ENCODE measurements around the gene TMTC2. TPM values are rescaled to one million over a fixed set of nuclear protein-coding genes. Genes with fewer than 3 reads are reported as not detected.

TMTC2 gene
- total RNA-seq, 6 experiments from 2014 or later = 0.75 to 3.2 (median 1.1) TPM

GRCh38 chr12:82848845-82849244 is 162.1 kb downstream of the TMTC2 start:
- Mint-ChIP-seq H3K9me3 (peaks cover 31% of the 10 kb centered on the region), H3K4me1 (ENCODE audit: low read depth) (no peaks in the 10 kb centered on the region), H3K4me3 (no peak overlapping the region), H3K27me3 (ENCODE audit: insufficient read depth) (no peaks in the 10 kb centered on the region), H3K36me3 (ENCODE audit: low read depth) (0 out of 2 replicates have a peak, but pooled peaks cover 5% of the 10 kb centered on the region), H3K27ac (no peak overlapping the region)
- no peak for TF ChIP-seq CTCF (IDR thresholded peaks at IDR 0.05)
- no peak for DNase-seq

- peaks cover 23% of the 10 kb centered on the region for H3K9me3 Mint-ChIP-seq
- no peaks in the 10 kb centered on the region for H3K27me3 Mint-ChIP-seq (ENCODE audit: insufficient read depth)
- H3K27ac Mint-ChIP-seq = no peak overlapping the region
- TF ChIP-seq CTCF (IDR thresholded peaks at IDR 0.05) = no peak
- DNase-seq = no peak
- no peak overlapping the region for H3K4me3 Mint-ChIP-seq
- 0 out of 2 replicates have a peak, but pooled peaks cover 5% of the 10 kb centered on the region for H3K36me3 Mint-ChIP-seq (ENCODE audit: low read depth)
- no peaks in the 10 kb centered on the region for H3K4me1 Mint-ChIP-seq (ENCODE audit: low read depth)
Observed at GRCh38 chr12:82852529-82852928, 165.8 kb downstream of the TMTC2 start.

- TF ChIP-seq CTCF (IDR thresholded peaks at IDR 0.05) = no peak
- no peak for DNase-seq
- Mint-ChIP-seq H3K9me3 (peaks cover 27% of the 10 kb centered on the region), H3K27me3 (ENCODE audit: insufficient read depth) (no peaks in the 10 kb centered on the region), H3K4me1 (ENCODE audit: low read depth) (no peaks in the 10 kb centered on the region), H3K4me3 (no peak overlapping the region), H3K36me3 (ENCODE audit: low read depth) (no peaks in the 10 kb centered on the region; the same call in 1 of the 2 replicates), H3K27ac (no peak overlapping the region)
Observed at GRCh38 chr12:82855872-82856271, 169.2 kb downstream of the TMTC2 start.

- Mint-ChIP-seq H3K4me3 (no peak overlapping the region), H3K4me1 (ENCODE audit: low read depth) (no peaks in the 10 kb centered on the region), H3K27ac (no peak overlapping the region), H3K27me3 (ENCODE audit: insufficient read depth) (no peaks in the 10 kb centered on the region), H3K9me3 (peaks cover 24% of the 10 kb centered on the region), H3K36me3 (ENCODE audit: low read depth) (no peaks in the 10 kb centered on the region; the same call in 1 of the 2 replicates)
- TF ChIP-seq CTCF (IDR thresholded peaks at IDR 0.05) = no peak
- DNase-seq = no peak
Observed at GRCh38 chr12:82857276-82857675, 170.6 kb downstream of the TMTC2 start.

GRCh38 chr12:82857911-82858533 is 171.3 kb downstream of the TMTC2 start:
- no peak for DNase-seq
- no peak for TF ChIP-seq CTCF (IDR thresholded peaks at IDR 0.05)
- no peaks in the 10 kb centered on the region for H3K27me3 Mint-ChIP-seq (ENCODE audit: insufficient read depth)
- H3K9me3 Mint-ChIP-seq = peaks cover 25% of the 10 kb centered on the region
- no peaks in the 10 kb centered on the region for H3K4me1 Mint-ChIP-seq (ENCODE audit: low read depth)
- no peaks in the 10 kb centered on the region; the same call in 1 of the 2 replicates for H3K36me3 Mint-ChIP-seq (ENCODE audit: low read depth)
- no peak overlapping the region for H3K27ac Mint-ChIP-seq
- no peak overlapping the region for H3K4me3 Mint-ChIP-seq
